Neural crest cell (in vitro differentiated cells): ENCODE data around the gene ANP32D. TPM values are rescaled to one million over a fixed set of nuclear protein-coding genes. Genes with fewer than 3 reads are reported as not detected.
"Not testable (repeated sequence)": the region's sequence is repeated elsewhere in the genome, so short reads cannot be mapped to it uniquely, and the experiment has no call there.

ENCODE experiments used
- DNase-seq: peaks from one replicate; pipeline ENCODE4 v3.0.0; 2021; ENCODE audit warnings: low read depth, mixed read lengths, low spot score
- H3K27ac Mint-ChIP-seq: one replicate; pipeline ENCODE4 v1.8.0; 2021; ENCODE audit warnings: mild to moderate bottlenecking, mixed read lengths; ENCODE audit not compliant: unreplicated experiment
- H3K27me3 Mint-ChIP-seq: 2 replicates; pipeline ENCODE4 v1.8.0; 2021; ENCODE audit warnings: low read depth, mild to moderate bottlenecking, mixed read lengths
- H3K36me3 Mint-ChIP-seq: 2 replicates; pipeline ENCODE4 v1.8.0; 2021; ENCODE audit warnings: low read depth, mild to moderate bottlenecking, mixed read lengths
- H3K4me1 Mint-ChIP-seq: 2 replicates; pipeline ENCODE4 v1.8.0; 2021; ENCODE audit warnings: mixed read lengths
- H3K4me3 Mint-ChIP-seq: one replicate; pipeline ENCODE4 v1.8.0; 2021; ENCODE audit warnings: mild to moderate bottlenecking, mixed read lengths
- H3K9me3 Mint-ChIP-seq: 2 replicates; pipeline ENCODE4 v1.8.0; 2021; ENCODE audit warnings: mixed read lengths
- CTCF ChIP-seq: fragments of 200-600 bp; sonication (generic); conservative IDR thresholded peaks from 2 replicates; pipeline ENCODE4 v1.5.0; 2021; ENCODE audit warnings: antibody characterized with exemption, mild to moderate bottlenecking
- long read RNA-seq: library from polyadenylated mRNA; unstranded; transcript quantifications from one replicate; pipeline ENCODE4 v2.0.0, GENCODE V29; 2020
- total RNA-seq: library from RNA; stranded (reverse); gene quantifications from 2 replicates; pipeline ENCODE4 v1.2.1, GENCODE V29; 2021

The ANP32D gene
- total RNA-seq: not detected in 2 replicates
- long read RNA-seq: 0 reads

GRCh38 chr12:48472259-48472658 lies at the start of gene ANP32D:
Gene ANP32D, plus strand, starts transcription at chr12:48472559. Its CDS starts 106 bp downstream, at chr12:48472665.
- no peak within 1 kb of the TSS for H3K4me3 Mint-ChIP-seq
- DNase-seq: no peak
- H3K36me3 Mint-ChIP-seq: peaks cover 31% of the 10 kb centered on the region
- no peaks in the 10 kb centered on the region for H3K4me1 Mint-ChIP-seq
- no peak for TF ChIP-seq CTCF
- H3K27ac Mint-ChIP-seq: no peak within 1 kb of the TSS
- H3K27me3 Mint-ChIP-seq: peaks cover 10% of the 10 kb centered on the region
- peaks cover 27% of the 10 kb centered on the region for H3K9me3 Mint-ChIP-seq

- Mint-ChIP-seq H3K4me1 (no peaks in the 10 kb centered on the region), H3K27me3 (peaks cover 3% of the 10 kb centered on the region), H3K9me3 (peaks cover 2% of the 10 kb centered on the region), H3K36me3 (no peaks in the 10 kb centered on the region), H3K27ac (no peak overlapping the region), H3K4me3 (no peak overlapping the region)
- no peak for DNase-seq
- no peak for TF ChIP-seq CTCF
Measured at GRCh38 chr12:48423171-48423570, 49.2 kb upstream of the ANP32D start.

GRCh38 chr12:48424644-48425043 lies 47.7 kb upstream of the ANP32D start:
- Mint-ChIP-seq H3K4me3 (no peak overlapping the region), H3K36me3 (peaks cover 2% of the 10 kb centered on the region), H3K4me1 (no peaks in the 10 kb centered on the region), H3K27me3 (peaks cover 3% of the 10 kb centered on the region), H3K27ac (no peak overlapping the region), H3K9me3 (peaks cover 7% of the 10 kb centered on the region)
- TF ChIP-seq CTCF: no peak
- no peak for DNase-seq

- not testable (repeated sequence) for H3K4me3 Mint-ChIP-seq, H3K27me3 Mint-ChIP-seq, DNase-seq, H3K27ac Mint-ChIP-seq, H3K4me1 Mint-ChIP-seq
- H3K36me3 Mint-ChIP-seq: peaks cover 13% of the 10 kb centered on the region
- peaks cover 25% of the 10 kb centered on the region for H3K9me3 Mint-ChIP-seq
Measured at GRCh38 chr12:48434016-48434415, 38.3 kb upstream of the ANP32D start.

- peaks cover 3% of the 10 kb centered on the region for H3K36me3 Mint-ChIP-seq
- H3K9me3 Mint-ChIP-seq: peaks cover 5% of the 10 kb centered on the region
- H3K27ac Mint-ChIP-seq: no peak overlapping the region
- DNase-seq: no peak
- peaks cover 45% of the 10 kb centered on the region for H3K4me1 Mint-ChIP-seq
- peak overlapping the region; percentile 49 for H3K4me3 Mint-ChIP-seq
- no peak for TF ChIP-seq CTCF
- H3K27me3 Mint-ChIP-seq: no peaks in the 10 kb centered on the region
Measured at GRCh38 chr12:48441069-48441468, 31.3 kb upstream of the ANP32D start.

- H3K36me3 Mint-ChIP-seq: peaks cover 3% of the 10 kb centered on the region
- H3K4me3 Mint-ChIP-seq: no peak overlapping the region
- no peak for TF ChIP-seq CTCF
- H3K27me3 Mint-ChIP-seq: no peaks in the 10 kb centered on the region
- no peak overlapping the region for H3K27ac Mint-ChIP-seq
- H3K4me1 Mint-ChIP-seq: peaks cover 54% of the 10 kb centered on the region
- peaks cover 3% of the 10 kb centered on the region for H3K9me3 Mint-ChIP-seq
- DNase-seq: no peak
Measured at GRCh38 chr12:48442179-48442847, 30.0 kb upstream of the ANP32D start.
